HG03159 (cell line): ENCODE measurements around the gene PLAC8L1.

Experiments
- ATAC-seq: cut with Tn5 transposase; IDR thresholded peaks from one replicate; pipeline ENCODE4 v1.9.1; 2021; ENCODE audit warnings: mild to moderate bottlenecking, moderate library complexity; ENCODE audit not compliant: unreplicated experiment

The PLAC8L1 gene

DNA sequence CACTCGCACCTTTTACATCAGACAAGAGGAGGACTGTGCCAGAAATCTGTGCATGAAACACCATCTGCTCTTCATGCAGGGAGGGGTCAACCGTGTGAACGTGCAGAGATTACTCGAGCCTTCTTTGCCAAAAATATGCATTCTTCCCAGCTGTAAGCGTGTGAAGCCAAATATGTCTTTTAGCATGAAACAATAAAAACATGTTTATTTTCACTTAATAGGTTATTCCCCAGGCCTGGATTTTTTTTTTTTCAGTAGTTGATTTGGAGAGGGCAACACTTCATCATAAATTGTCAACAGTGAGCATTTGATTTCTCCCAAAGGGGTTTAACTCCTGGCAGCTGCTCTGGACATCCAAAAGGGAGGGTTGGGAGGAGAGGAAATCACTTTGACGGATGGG, 23.8 kb downstream of the PLAC8L1 start:
- ATAC-seq, result no peak

DNA sequence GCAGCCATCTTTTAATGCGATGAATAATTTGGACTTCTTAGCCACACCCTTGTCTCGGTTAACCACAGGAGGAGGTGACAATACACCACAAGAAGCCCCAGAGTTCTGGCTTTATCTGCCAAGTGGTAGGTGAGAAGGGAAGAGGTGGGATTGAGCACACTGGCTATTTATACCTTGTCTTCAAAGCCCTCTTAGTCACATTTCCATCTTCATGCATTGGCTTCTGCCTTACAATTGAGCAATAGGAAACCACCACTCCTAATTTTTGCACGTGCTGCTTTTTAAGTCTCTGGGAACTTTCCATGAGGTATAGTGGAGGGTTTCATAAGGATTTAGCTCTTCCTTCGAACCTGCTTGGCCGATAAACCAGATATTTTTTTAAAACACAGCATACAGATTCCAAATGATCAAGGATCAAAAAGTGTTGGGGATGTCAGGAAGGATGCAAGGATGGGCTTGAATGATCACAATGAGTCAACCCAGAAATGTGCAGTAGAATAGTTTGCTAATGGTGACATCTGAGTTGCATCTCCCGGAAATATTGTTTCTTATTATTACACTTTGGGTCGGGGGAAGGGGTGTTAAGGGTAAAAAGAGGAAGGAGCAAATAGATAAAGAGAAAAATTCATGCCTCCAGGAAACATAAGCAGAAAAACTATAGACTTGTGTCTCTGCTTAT, 25.5 kb downstream of the PLAC8L1 start:
- no peak for ATAC-seq

DNA sequence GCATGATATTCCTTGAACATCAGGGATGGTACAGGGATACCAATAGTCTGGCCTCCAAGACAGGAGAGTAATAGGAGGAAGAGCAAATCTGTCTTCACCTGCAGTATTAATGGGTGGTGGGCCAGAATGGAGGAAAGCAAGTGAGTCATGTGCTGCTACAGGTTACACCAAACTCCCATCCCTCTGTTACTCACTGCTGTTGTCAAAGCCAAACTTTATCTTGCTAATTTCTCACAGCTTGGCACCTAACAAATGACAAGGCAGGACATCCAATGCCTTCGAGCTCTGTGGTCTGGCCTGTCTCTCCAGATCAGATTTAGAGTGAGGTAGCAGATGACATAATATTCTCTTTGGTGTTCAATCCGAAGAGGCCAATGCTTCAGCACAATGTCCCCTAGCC, 26.8 kb downstream of the PLAC8L1 start:
- no peak for ATAC-seq

DNA sequence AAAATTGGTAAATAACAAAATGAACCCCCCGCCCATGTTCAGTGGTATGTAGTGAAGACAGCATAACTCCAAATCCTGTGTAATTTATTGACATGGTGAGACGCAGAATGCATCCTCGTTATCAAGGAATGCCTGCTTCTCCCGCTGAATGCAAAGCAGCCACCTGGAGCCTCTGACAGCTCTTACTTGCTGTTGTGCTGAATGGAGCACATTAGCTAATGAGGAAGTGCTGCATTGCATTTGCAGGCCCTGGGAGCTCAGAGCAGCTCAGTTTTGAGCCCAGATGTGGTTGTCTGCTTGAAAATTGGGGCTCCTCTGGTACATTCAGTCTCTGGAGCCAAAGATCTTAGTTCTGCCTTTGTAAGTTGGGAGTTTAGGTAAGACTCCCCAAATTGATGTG, 28.9 kb downstream of the PLAC8L1 start:
- no peak for ATAC-seq

DNA sequence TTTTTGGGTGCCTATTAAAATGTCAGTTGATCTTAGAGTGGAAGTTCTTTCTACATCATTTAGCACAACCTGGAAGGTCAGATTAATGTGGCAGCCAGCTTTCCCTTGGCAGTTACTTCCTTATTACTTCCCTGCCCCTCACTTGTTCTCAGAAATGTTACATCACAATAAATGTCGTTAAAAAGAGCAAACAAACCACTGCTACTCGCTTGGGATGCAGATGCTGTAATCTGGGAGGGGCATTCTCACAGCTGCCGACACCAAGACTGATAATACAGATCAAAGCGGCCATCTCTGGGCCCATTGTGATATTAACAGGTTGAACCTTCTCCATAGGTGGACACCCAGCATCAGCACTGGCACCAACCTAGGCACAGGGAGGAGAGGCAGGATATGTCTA, 29.3 kb downstream of the PLAC8L1 start:
- ATAC-seq, result no peak

DNA sequence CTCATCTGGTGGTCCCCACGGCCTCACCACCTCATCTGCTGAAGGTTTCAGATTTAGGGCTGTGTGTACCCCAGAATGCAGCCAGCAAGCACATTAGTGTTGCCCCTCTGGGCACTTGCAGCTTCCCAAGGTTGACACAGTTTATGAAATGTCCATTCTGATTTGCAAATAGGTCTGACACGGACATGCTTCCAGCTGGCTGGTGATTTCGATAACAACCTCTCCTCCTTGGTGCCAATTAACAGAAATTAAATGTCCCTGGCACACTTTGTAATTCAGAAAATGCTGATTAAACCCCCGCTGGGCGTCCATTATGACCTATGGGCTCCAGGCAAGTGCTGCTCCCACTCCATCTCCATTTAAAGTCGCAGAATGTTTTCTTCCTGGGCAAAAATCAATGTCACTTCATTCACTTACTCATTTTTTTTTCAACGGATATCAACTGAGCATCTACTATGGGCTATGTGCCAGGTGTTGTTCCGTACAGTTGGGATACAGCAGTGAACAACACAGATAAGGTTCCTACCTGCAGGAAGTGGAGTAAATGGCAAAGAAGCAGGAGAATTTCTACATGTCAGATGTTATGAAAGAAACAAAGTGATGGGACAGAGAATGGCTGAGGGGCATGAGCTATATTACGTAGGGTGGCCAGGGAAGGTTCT, 32.0 kb downstream of the PLAC8L1 start:
- ATAC-seq, result no peak

DNA sequence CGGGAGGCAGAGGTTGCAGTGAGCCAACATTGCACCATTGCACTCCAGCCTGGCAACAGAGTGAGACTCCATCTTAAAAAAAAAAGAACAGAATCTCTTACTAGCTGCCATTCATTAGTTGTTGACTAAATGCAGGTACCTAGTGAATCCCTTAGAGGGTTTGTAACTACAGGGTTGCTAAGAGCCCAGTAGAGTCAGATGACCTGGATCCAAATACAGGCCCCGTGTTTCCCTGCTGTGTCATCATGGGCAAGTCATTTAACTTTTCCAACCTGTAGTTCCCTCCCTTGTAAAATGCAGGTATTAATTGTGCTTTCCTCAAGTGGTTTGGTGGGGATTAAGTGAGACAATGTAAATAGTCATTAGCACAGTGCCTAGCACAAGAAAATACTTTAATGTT, 32.8 kb downstream of the PLAC8L1 start:
- no peak for ATAC-seq

DNA sequence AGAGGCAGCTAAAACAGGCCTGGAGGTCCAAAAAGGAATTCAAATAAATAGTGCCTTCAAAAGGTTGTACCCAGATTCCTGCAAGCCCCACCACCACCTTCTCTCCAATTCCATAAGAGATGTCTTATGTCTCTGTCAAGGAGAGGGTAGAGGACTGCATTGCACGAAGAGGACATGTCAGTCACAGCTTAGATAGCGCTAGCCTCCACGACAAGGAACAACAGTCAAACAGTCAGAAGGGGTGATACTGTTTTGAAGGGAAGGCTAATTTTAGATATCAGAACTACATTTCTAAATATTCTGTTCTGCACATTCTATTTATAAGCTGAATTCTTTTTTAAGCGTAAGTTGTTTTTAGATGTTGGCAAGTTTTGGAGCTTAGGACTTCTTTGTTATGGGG, 34.2 kb downstream of the PLAC8L1 start:
- ATAC-seq, result no peak

DNA sequence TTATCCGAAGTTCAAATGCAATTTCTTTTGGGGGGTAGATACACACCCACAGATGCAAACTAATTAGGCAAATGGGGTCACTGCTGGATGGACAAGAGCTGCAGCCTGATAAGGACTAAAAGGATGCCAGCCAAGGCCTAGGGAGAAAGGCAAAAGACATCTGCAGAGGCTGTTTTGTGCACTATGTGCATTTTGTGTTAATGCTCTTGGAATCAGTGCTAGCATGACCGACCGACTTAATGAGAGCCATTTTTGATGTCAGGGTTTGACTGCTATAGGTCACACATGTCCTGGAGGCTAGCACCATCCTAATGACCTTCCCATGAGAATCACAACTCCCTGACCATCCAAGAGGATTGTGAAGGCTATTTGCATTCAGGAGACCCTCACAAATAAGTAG, 34.6 kb downstream of the PLAC8L1 start:
- no peak for ATAC-seq

DNA sequence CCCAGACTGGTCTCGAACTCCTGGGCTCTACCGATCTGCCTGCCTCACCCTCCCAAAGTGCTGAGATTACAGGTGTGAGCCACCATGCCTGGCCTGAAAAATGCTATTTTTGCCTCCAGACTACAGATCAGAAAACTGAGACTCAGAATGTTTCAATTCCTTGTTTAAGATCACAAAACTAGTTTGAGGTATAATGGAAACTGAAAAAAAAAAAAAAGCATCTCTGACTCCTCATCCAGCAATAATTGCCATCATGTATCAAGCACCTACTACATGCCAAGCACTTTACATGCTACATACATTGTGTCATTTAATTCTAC, 35.6 kb downstream of the PLAC8L1 start:
- ATAC-seq, result peak; percentile 22

DNA sequence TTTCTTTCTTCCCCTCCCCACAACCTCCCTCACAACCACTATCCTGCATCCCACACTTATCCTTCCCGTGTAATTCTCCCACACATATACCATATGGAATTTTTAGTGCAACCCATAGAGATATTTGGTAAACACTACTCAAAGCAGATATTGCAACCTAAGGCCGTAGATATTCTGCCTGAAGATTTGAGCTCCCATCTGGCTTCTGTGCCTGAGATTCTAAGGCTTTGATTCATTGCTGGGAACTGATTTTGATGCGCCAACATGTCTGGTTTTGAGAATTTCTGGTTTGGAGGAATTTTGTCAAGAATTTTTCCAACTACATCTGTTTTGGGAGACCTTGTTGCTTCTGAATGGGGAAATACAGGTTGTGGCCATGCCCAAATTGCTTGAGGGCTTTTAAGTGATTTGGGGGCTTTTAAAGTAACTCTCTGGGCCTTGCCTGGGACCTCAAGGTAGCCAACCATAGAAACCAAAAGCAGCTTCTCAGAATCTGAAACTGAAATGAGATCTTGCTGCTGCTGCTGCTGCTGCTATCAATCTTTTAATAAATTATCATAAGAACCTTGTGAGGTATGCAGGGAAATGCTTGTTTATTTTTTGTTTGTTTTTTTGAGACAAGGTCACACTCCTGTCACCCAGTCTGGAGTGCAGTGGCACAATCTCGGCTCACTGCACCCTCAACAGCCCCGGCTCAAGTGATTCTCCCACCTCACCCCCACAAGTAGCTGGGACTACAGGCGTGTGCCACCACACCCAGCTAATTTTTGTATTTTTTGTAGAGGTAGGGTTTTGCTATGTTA, 36.2 kb downstream of the PLAC8L1 start:
- ATAC-seq, result peak; percentile 88

DNA sequence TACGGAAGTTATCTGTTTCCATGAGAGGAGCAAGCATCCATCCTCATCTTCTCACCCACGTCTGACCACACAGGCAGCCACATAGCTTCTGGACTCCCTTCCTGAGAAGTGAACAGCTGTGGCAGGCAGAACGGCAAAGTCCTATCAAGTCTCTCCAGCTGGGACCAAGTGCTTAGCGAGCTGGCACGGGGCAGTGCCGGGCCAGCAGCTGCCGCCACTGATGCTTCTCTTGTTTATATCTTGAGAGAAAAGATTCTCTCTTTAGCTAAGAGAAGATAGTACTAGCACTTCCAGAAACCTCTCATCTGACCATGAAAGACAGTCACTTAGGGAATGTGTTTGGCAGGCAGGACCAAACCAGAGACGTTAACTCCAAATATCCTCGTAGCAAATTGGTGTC, 37.2 kb downstream of the PLAC8L1 start:
- ATAC-seq, result no peak

DNA sequence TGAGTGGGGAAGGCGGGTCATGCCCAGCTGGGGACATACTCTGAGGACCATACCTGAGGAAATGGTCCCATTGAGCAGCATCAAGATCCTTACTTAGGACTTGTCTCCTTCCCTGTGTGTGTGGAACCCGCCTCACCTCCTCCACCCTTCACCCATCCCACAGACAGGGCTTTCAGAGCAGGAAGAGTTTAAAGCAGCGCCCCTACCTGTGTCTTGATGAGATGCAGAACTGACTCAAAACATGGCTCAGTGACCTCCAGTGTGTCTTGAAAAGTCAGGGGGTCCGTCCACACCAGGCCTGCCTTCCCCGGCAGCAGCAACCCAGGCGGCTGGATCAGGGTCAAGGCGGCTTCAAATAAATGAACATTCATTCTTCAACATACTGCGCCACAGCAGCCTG, 38.4 kb downstream of the PLAC8L1 start:
- ATAC-seq, result no peak

DNA sequence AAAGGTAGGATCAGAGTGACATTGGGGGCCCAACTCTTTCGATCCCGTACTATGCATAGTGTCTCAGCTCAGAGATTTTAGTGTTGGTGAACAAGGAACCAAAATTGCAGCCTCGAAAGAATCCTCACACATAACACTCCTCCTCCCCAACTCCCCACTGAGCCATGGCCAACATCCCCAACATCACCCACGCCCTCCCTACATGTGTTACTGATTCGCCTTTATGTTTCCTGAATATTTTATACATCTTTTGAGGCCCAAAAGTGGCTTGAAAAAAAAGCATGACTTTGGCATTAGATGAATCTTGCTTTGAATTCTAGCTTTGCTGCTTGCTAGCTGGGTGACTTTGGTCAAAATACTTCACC, 45.2 kb downstream of the PLAC8L1 start:
- ATAC-seq, result no peak

DNA sequence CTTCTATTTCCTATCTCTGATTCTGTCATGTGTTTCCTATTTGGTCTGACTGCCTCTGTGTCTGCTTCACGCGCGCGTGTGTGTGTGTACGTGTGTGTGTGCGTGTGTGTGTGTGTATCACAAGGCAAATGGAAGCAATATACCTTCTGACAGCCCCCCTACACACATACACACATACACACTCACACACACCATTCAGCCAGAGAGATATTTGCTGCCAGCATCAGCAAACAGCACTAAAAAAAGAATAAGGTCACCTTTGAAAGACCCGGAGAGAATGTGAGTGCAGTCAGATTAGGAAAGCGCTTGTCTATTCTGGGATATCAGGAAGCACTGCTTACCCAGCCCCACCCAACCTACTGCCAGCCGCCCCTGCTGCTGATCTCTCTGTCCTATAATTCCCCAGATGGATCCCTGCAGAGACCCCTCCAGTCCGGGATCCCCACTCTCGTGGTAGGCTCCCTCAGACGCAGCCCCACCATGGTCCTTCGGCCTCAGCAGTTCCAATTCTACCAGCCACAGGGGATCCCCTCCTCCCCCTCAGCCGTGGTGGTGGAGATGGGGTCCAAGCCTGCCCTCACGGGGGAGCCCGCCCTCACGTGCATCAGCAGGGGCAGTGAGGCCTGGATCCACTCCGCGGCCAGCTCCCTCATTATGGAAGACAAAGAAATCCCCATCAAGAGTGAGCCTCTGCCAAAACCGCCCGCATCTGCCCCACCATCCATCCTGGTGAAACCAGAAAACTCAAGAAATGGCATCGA, 45.7 kb downstream of the PLAC8L1 start:
- ATAC-seq, result no peak

DNA sequence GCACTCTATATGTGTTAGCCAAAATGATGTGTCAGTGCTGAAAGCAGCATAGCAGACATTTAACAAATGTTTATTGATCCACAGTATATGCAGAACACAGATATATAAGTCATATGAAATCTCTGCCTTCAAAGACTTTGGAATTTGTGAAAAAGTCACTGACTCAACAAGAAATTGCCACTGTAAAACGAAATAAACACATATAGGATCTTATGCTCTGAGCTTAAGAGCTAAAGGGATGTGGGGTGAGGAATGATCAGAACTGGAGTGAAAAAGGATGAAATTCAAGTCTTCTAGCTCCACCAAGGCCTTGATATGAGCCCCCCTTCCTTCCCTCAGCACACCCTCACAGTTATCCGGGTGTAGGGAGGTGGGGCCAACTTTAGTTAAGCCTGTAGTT, 49.9 kb downstream of the PLAC8L1 start:
- no peak for ATAC-seq

DNA sequence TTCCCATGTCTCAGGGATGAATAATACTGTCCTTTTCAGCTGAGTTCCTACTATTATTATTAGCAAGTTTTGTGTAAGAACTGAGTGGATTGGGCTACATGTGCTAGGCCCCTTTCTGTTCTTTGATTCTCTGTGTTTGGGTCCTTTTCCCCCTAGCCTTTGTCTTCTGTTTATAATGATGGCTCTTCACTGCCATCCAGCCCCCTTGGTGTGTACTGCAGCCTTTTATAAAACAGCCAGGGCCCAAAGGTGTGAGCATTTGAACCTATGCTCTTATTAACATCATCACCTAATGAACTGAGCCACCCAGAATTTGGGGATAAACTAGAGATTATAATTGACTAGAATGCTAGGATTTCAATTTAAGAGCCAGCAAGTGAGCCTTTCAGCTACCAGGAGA, 52.6 kb downstream of the PLAC8L1 start:
- peak; percentile 54 for ATAC-seq

DNA sequence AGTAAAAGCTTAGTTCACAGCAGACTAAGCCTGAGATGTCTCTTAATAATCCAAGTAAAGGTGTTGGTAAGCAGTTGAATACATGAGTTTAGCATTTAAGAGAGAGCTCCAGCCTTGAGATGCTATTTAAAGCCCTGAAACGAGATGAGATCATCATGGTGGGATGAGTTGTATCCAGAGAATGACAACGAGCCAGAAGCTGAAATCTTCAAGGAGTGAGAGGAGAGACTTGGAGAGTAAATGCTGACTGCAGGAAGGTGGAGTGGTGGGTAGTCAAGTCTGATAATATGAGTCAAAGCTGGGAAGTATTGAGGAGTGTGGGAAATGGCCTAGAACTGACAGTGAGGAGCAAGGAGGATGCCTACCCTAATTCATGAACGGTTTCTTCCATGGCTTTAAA, 53.7 kb downstream of the PLAC8L1 start:
- no peak for ATAC-seq

DNA sequence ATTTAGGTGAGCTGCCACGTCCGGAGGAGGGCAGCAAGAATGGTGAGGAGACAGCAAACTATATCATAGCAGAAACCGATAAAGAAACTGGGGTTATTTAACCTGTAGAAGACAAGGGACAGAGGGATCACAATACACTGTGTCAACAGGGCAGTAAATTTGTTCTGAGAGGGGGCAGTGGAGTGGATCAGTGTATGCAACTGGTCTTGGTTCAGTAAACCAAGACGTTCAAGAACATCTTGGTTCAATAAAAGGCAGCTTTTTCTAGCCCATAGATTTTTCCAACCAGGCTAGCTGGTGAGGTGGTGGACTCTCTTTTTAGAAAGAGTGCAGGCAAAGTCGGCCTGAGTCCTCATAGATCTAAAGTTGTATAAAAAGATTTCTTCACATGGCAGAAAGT, 55.3 kb downstream of the PLAC8L1 start:
- ATAC-seq, result no peak

DNA sequence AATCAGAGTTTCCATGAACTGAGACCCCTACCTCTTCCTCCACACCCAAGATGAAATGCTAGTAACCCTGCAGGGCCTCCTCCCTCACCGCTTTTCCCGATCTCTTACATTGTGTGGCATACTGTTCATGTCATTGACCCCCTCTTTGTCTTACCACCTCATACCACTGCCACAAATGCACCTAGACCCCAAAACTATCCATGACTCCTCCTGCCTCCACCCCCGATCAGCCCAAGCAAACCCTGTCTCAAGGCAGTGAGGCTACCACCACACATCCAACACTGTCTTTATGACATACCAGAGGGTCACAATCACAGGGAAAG, 55.7 kb downstream of the PLAC8L1 start:
- no peak for ATAC-seq

DNA sequence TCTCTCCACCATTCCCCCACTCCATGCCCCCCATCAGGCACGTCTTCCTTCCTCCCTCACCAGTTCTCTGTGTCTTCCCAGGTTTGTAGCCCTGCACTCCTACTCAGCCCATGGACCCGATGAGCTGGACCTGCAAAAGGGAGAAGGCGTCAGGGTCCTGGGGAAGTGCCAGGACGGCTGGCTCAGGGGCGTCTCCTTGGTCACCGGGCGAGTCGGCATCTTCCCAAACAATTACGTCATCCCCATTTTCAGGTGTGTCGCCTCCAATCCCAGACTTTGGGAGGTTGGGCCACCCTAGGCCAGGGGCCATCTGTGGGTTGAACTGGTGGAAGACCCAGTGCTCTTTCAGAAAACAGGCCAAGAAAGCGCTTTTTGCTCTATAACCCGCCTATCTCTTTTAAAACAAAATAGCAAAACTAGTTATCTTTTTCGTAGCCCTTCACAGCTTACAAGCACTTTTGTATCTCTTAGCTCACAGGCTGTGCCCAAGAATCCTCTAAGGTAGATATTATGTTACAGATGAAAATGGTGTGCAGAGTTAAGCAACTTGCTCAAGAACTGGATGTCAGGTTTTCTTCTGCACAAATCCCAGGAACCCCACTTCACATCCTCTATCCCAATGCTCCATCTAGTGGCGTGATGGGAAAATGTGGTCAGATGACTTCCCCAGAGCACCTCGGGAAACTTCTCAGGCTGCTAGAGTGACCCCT, 56.2 kb downstream of the PLAC8L1 start:
- ATAC-seq, result no peak
